ENCODE results near the gene GGNBP2.

DNA sequence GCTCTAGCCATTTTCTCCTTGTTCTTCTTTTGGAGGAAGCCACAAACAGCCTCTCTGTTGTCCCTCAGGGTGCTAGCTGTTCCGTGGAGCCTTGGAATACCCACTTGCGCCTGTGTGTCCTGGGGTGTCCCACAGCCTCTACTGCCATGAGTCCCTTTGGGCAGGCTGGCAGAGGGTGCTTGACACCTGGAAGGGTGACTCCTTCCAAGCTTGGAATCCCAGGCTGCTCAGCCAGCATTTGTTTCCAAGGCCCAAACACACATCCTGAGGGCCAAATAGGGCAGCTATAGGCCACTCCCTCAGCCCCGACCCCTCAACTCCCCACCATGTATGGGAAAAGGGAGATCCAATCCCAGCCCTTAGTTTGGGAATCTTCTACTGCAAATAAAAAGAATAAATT, 43.4 kb upstream of the GGNBP2 start:
- TF ChIP-seq, protein P1, sequence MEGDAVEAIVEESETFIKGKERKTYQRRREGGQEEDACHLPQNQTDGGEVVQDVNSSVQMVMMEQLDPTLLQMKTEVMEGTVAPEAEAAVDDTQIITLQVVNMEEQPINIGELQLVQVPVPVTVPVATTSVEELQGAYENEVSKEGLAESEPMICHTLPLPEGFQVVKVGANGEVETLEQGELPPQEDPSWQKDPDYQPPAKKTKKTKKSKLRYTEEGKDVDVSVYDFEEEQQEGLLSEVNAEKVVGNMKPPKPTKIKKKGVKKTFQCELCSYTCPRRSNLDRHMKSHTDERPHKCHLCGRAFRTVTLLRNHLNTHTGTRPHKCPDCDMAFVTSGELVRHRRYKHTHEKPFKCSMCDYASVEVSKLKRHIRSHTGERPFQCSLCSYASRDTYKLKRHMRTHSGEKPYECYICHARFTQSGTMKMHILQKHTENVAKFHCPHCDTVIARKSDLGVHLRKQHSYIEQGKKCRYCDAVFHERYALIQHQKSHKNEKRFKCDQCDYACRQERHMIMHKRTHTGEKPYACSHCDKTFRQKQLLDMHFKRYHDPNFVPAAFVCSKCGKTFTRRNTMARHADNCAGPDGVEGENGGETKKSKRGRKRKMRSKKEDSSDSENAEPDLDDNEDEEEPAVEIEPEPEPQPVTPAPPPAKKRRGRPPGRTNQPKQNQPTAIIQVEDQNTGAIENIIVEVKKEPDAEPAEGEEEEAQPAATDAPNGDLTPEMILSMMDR (IDR thresholded peaks at IDR 0.05) = no peak
- no peak for TF ChIP-seq POLR2A (IDR thresholded peaks at IDR 0.05)

All from body of pancreas (tissue), 4 donors.